HL-60 (cell line): ENCODE data around the gene VAV2.

ENCODE experiments used
- DNase-seq, 2 experiments: peaks; one replicate each; pipeline ENCODE4 v3.0.0-alpha.2; 2010 to 2020; ENCODE audit warnings: low read depth in 1 of 2, low spot score in 1 of 2
- H3K27ac ChIP-seq: fragments of 250-450 bp; sonication (Bioruptor Pico); replicated peaks from 2 replicates; pipeline ENCODE4 v1.5.1; 2020; ENCODE audit warnings: mild to moderate bottlenecking, moderate library complexity
- H3K27me3 ChIP-seq: fragments of 250-450 bp; sonication (Bioruptor Pico); 2 replicates; pipeline ENCODE4 v1.5.1; 2021; ENCODE audit warnings: mild to moderate bottlenecking, moderate library complexity; ENCODE audit not compliant: insufficient read depth, poor library complexity, severe bottlenecking
- H3K4me3 ChIP-seq: replicated peaks from 2 replicates; pipeline ENCODE4 v1.5.1; 2011; ENCODE audit warnings: mild to moderate bottlenecking, control low read depth, low read length; ENCODE audit not compliant: insufficient read depth
- GABPA ChIP-seq: IDR thresholded peaks from 2 replicates; pipeline ENCODE4 v1.6.1; 2012; ENCODE audit warnings: low read depth
- POLR2AphosphoS5 ChIP-seq: IDR thresholded peaks from 2 replicates; pipeline ENCODE4 v1.6.1; 2012; ENCODE audit warnings: low read depth
- SPI1 ChIP-seq: IDR thresholded peaks from 2 replicates; pipeline ENCODE4 v1.6.1; 2012; ENCODE audit warnings: low read depth, mild to moderate bottlenecking, borderline replicate concordance
- TF ChIP-seq, protein P1 (sequence below): IDR thresholded peaks from one replicate; pipeline ENCODE4 v1.5.1; 2011; ENCODE audit warnings: low read length, control low read depth, inconsistent platforms; ENCODE audit not compliant: insufficient read depth
- TF ChIP-seq, protein P2 (sequence below): IDR thresholded peaks from 2 replicates; pipeline ENCODE4 v1.6.1; 2012; ENCODE audit warnings: low read depth; ENCODE audit not compliant: insufficient replicate concordance

The VAV2 gene

DNA sequence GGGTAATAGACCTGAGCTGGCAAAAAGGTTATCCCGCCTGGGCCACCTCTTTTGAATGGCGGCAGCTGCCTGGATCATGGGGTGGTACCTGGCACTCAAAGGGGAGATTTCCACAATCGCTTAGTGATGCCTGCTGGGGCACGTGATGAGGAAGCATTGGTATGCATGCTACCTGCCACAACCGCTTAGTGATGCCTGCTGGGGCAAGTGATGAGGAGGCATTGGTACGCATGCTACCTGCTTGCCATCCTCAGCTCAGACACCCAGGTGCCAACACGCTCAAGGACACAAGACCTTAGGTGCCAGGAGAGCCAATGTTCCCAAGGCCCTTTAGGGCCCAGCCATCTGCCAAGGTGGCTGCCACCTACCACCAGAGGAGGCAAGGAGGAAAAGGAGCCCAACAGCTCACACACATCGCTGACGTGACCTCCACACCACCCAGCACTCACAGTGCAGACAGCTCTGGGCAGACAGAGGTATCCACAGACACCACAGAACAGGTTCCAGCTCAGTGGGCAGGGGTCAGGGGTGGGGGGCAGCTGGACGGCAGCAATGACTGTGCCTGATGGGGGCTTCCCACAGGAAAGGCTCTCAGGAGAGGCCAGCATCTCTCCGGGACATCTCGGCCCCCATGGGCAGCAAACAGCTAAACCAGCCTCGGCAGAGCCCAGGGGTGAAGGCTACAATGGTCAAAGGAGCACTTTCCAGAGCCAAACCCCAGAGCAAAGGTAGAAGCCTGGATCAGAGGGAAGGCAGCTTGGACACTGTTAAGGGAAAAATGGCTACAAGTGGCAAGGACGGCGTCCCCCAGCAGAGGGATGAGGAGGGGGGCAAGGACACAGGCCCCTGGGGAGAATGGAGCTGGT is 210.9 kb downstream of the VAV2 start:
- Histone ChIP-seq H3K4me3 (no peak overlapping the region), H3K27ac (no peak overlapping the region), H3K27me3 (no peaks in the 10 kb centered on the region)
- TF ChIP-seq GABPA (no peak), POLR2AphosphoS5 (no peak), SPI1 (no peak)
- TF ChIP-seq, protein P1, sequence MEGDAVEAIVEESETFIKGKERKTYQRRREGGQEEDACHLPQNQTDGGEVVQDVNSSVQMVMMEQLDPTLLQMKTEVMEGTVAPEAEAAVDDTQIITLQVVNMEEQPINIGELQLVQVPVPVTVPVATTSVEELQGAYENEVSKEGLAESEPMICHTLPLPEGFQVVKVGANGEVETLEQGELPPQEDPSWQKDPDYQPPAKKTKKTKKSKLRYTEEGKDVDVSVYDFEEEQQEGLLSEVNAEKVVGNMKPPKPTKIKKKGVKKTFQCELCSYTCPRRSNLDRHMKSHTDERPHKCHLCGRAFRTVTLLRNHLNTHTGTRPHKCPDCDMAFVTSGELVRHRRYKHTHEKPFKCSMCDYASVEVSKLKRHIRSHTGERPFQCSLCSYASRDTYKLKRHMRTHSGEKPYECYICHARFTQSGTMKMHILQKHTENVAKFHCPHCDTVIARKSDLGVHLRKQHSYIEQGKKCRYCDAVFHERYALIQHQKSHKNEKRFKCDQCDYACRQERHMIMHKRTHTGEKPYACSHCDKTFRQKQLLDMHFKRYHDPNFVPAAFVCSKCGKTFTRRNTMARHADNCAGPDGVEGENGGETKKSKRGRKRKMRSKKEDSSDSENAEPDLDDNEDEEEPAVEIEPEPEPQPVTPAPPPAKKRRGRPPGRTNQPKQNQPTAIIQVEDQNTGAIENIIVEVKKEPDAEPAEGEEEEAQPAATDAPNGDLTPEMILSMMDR: no peak
- TF ChIP-seq, protein P2, sequence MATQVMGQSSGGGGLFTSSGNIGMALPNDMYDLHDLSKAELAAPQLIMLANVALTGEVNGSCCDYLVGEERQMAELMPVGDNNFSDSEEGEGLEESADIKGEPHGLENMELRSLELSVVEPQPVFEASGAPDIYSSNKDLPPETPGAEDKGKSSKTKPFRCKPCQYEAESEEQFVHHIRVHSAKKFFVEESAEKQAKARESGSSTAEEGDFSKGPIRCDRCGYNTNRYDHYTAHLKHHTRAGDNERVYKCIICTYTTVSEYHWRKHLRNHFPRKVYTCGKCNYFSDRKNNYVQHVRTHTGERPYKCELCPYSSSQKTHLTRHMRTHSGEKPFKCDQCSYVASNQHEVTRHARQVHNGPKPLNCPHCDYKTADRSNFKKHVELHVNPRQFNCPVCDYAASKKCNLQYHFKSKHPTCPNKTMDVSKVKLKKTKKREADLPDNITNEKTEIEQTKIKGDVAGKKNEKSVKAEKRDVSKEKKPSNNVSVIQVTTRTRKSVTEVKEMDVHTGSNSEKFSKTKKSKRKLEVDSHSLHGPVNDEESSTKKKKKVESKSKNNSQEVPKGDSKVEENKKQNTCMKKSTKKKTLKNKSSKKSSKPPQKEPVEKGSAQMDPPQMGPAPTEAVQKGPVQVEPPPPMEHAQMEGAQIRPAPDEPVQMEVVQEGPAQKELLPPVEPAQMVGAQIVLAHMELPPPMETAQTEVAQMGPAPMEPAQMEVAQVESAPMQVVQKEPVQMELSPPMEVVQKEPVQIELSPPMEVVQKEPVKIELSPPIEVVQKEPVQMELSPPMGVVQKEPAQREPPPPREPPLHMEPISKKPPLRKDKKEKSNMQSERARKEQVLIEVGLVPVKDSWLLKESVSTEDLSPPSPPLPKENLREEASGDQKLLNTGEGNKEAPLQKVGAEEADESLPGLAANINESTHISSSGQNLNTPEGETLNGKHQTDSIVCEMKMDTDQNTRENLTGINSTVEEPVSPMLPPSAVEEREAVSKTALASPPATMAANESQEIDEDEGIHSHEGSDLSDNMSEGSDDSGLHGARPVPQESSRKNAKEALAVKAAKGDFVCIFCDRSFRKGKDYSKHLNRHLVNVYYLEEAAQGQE: no peak
- no peak for DNase-seq

DNA sequence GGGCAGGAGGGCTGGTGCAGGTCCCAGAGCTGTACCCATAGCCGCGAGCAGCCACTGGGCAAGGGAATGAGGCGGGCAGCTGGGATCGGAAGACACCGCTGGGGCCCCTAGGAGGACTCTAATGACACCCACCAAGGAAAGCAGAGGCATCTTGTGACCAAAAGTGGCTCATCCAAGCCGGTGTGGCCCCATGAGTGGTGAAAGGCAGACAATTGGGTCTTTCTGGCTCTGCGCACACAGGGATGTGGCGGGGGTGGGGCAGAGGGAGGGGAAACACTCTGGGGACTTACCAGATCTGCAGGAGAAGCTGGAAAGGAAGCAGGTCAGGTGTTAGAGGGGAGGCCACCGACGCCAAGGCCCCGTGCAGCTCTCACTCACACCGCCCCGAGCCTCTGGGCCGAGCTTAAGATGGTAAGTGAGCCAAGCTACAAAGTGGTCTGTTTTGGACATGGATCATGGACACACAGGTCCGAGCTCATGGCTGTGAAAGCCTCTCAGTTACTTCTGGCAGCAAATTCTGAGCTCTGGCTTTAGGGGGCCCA is 211.6 kb downstream of the VAV2 start:
- Histone ChIP-seq H3K4me3 (no peak overlapping the region), H3K27ac (no peak overlapping the region), H3K27me3 (no peaks in the 10 kb centered on the region)
- DNase-seq: no peak
- TF ChIP-seq POLR2AphosphoS5: no peak
- no peak for TF ChIP-seq GABPA
- TF ChIP-seq, protein P2: no peak
- TF ChIP-seq, protein P1: no peak
- no peak for TF ChIP-seq SPI1

DNA sequence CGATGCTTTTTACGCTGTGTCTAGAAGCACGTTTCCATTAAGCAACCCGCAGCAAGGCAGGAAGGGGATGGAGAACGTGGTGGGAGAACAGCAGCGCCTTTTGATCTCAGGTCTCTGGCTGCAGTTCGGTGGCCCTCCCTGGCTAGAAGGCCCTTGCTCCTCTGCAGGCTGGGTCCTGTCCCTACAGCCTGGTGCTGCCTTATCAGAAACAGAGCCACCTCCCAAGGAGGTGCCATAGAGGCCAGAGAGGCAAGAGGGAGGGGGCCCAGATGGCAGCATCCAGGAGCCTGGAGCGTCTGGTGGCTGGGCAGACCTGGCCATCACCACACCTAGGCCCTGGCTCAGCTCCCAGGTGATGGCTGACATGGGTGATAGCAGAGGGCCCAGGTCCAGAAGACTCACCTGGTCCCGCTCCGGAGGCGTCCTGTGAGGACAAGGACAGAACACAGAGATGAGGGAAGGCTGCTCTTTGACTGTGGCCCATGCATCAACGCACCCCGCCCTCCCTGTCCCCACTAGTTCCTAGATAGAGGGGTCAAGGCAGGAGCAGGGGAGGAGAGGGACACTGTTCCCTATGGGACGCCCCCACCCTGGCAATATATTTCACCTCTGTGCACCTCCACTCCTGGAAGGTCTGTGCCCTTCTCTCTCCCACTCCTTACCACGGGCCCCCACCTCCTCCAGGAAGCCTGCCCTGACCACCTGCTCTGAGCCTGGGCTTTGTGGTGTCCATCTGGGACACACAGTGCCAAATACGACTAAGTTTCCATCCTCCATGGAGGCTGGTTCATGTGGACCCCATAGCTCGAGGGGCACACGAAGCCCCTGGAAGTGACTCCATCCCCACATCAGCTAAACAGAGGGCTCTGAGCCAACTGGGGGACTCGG is 212.4 kb downstream of the VAV2 start:
- TF ChIP-seq, protein P2: no peak
- no peak for TF ChIP-seq SPI1
- TF ChIP-seq, protein P1: no peak
- no peak for TF ChIP-seq GABPA
- no peak for TF ChIP-seq POLR2AphosphoS5

More for the DNA sequence above, 212.4 kb downstream of the VAV2 start:
- Histone ChIP-seq H3K4me3 (no peak overlapping the region), H3K27ac (no peak overlapping the region), H3K27me3 (no peaks in the 10 kb centered on the region)
- DNase-seq: no peak
